ENCODE data around the gene PTPRN2.

DNA sequence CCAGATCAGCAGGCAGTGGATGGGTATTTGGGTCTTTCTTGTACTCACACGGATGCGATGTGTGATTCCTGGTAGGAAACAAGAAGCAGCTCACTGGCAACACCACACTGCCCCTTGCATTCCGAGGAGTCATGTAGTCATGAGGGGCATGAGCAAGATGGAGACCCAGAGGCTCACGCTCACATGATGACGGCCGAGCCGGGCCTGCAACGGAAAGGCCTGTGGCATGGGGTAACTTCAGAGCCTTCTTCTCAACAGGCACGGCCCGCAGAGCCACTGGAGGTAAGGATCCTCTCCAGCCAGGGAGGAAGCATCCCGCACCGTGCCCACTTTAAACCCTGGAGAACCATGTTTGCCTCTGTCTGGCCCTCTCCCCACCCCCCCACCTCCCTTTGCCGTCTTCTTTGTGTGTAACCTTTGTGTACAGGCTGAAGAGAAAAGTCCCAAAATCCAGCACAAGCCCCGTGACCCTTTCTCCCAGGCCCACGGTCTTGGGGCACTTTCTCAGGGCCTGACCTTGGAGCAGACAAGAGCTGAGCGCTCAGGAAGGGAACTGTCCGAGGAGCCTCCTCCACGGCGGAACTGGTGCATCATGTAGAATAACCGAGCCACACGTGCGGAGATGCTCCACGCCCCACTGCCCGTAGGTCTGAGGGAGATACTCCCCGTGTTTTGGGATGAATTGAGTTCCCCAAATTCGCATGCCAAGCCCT lies 734.4 kb downstream of the PTPRN2 start:
- TF ChIP-seq, protein P1, sequence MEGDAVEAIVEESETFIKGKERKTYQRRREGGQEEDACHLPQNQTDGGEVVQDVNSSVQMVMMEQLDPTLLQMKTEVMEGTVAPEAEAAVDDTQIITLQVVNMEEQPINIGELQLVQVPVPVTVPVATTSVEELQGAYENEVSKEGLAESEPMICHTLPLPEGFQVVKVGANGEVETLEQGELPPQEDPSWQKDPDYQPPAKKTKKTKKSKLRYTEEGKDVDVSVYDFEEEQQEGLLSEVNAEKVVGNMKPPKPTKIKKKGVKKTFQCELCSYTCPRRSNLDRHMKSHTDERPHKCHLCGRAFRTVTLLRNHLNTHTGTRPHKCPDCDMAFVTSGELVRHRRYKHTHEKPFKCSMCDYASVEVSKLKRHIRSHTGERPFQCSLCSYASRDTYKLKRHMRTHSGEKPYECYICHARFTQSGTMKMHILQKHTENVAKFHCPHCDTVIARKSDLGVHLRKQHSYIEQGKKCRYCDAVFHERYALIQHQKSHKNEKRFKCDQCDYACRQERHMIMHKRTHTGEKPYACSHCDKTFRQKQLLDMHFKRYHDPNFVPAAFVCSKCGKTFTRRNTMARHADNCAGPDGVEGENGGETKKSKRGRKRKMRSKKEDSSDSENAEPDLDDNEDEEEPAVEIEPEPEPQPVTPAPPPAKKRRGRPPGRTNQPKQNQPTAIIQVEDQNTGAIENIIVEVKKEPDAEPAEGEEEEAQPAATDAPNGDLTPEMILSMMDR (IDR thresholded peaks at IDR 0.05; ENCODE audit: extremely low read depth in 1 of 2, insufficient read depth in 1 of 2, low read depth in 1 of 2, low read length in 2 of 2), result no peak
- TF ChIP-seq POLR2A (IDR thresholded peaks at IDR 0.05; ENCODE audit: low read depth, low read length), result no peak
- no peak for TF ChIP-seq EZH2 (IDR thresholded peaks at IDR 0.05; ENCODE audit: borderline replicate concordance, low read depth, low read length, severe bottlenecking)
- no peak for TF ChIP-seq POLR2AphosphoS5 (IDR thresholded peaks at IDR 0.05; ENCODE audit: insufficient read depth, low read depth, low read length)
- no peak for TF ChIP-seq MYC (IDR thresholded peaks at IDR 0.05; ENCODE audit: low read depth, low read length)
- TF ChIP-seq JUN (IDR thresholded peaks at IDR 0.05; ENCODE audit: borderline replicate concordance, insufficient read depth, insufficient read length, low read depth), result no peak
- TF ChIP-seq, protein P2, sequence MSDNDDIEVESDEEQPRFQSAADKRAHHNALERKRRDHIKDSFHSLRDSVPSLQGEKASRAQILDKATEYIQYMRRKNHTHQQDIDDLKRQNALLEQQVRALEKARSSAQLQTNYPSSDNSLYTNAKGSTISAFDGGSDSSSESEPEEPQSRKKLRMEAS (IDR thresholded peaks at IDR 0.05; ENCODE audit: insufficient read depth, insufficient read length), result no peak
- no peak for TF ChIP-seq GATA2 (IDR thresholded peaks at IDR 0.05; ENCODE audit: insufficient read depth, insufficient read length, low read depth, low read length)
- no peak for TF ChIP-seq FOS (IDR thresholded peaks at IDR 0.05; ENCODE audit: borderline replicate concordance, insufficient read depth, low read length)

Measured in endothelial cell of umbilical vein (primary cell).